ENCODE measurements around the gene PLA2G7.

GRCh38 chr6:46689657-46690056 is 45.5 kb downstream of the PLA2G7 start:
- TF ChIP-seq PATZ1 (CRISPR knock-in tag; IDR thresholded peaks at IDR 0.05; ENCODE audit: borderline replicate concordance) (no peak), TSHZ2 (CRISPR knock-in tag; IDR thresholded peaks at IDR 0.05) (no peak), ZFP3 (CRISPR knock-in tag; IDR thresholded peaks at IDR 0.05) (no peak), ZC3H10 (CRISPR knock-in tag; IDR thresholded peaks at IDR 0.05) (no peak), TOX (CRISPR knock-in tag; IDR thresholded peaks at IDR 0.05; ENCODE audit: borderline replicate concordance) (no peak), ZNF565 (CRISPR knock-in tag; conservative IDR thresholded peaks at IDR 0.05; ENCODE audit: low read depth) (no peak), POU6F1 (CRISPR knock-in tag; IDR thresholded peaks at IDR 0.05; ENCODE audit: borderline replicate concordance, low read depth) (no peak), PPARA (CRISPR knock-in tag; IDR thresholded peaks at IDR 0.05; ENCODE audit: borderline replicate concordance) (no peak)
